GM18868 (cell line): ENCODE measurements around the gene DPF3.

Experiments
- ATAC-seq: cut with Tn5 transposase; IDR thresholded peaks from one replicate; pipeline ENCODE4 v1.9.1; 2021; ENCODE audit warnings: mild to moderate bottlenecking, moderate library complexity; ENCODE audit not compliant: unreplicated experiment

DPF3 gene

DNA sequence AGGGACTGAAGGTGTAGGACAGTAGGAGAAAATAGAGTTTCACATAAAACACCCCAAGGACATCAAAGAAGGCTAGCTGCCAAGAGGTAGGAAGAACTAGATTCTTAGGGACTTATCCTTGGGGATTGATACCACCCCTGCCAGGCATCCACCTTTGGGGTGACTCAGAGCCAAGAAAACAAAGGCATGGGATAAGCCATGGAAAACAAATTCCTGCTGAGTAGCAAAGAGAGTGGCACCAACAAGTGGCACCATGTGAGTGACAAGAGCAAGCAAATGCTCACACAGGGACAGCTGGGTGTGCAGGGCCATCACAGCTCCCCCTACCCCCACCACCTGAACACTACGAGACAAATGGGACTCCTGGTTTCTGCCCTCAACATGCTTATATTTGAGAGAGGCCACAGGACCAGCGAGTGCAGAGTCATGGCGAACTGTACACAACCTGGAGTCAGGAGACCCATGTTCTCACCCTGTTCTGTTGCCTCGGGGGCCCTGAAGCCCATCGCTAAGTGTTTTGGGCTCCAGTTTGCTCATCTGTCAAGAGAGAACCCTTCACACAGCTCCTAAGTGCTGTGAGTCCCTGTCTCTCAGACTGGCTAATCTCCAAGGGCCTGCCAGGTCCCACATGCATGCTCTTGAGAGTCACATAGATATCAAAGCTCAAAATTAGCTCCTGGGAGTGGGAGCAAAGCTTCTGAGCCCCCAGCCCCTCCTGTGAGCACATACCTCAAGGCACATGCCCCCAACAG, 91.9 kb downstream of the DPF3 start:
- ATAC-seq = no peak

DNA sequence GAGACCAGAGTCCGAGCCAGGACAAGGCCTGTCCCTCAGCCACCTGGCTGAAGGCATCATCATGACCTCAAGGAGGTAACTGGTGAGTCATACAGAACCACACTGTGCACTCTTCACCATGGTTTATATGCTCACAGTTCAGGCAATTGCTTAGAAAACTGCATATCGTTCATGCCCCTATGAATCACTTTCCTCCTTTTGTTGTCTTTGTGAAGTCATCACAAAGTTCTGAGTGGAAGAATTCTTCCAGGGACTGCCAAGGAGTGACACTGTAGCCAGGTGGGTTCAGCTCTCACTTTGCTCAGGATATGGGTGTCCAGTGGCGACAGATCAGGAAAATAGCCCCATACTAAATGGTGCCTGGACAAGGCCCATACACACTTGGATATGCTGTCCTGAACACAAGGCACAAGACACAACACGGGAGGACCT, 92.5 kb downstream of the DPF3 start:
- ATAC-seq = no peak

DNA sequence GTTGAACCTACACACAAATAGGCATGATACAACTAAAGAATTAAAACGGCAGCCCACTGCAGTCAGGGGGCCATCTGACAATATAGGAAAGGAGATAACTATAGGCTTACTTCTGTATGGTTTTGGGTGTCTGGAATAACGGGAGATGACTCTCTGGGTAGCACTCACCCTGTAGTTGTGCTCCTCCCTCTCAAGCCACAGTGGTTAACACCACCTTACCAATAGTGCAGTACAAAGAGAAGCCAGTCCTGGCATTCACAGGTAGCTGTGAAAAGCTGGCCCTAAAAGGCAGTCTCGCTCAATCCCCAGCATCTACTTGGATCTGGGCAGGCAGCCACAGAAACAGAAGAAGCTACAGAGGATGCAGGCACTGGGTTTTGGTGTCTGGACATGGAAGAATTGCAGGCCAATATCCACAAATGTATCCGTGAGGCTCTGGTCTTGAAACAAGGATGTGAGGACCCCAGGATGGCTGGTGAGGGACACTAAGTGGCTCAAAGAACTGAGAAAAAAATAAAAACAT, 93.0 kb downstream of the DPF3 start:
- no peak for ATAC-seq

DNA sequence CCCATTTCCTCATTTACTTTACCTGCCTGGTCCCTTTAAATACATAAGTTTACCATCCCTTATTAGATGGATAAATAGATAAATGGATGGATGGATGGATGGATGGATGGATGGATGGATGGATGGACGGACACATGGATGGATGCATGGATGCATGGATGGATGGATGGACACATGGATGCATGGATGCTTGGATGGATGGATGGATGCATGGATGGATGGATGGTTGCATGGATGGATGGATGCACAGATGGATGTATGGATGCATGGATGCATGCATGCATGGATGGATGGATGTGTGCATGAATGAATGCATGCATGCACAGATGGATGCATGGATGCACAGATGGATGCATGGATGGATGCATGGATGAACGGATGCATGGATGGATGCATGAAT, 93.6 kb downstream of the DPF3 start:
- ATAC-seq = no peak

DNA sequence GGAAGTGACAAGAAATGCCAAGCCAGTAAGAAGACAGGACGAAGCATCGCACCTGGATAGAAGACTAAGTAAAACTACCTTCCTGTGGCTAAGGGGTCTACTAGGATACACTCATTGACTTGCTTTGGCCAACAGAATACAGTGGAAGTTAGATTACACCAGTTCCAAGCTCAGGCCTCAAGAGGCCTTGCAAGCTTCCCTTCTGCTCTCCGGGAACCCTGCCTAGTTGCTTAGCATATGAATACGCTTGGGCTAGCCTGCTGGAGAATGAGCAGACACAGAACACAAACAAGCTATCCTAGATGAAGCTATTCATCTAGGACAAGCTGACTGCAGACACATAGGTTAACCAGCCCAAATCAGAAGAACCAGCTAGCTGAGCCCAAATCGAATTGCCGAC, 97.0 kb downstream of the DPF3 start:
- no peak for ATAC-seq

DNA sequence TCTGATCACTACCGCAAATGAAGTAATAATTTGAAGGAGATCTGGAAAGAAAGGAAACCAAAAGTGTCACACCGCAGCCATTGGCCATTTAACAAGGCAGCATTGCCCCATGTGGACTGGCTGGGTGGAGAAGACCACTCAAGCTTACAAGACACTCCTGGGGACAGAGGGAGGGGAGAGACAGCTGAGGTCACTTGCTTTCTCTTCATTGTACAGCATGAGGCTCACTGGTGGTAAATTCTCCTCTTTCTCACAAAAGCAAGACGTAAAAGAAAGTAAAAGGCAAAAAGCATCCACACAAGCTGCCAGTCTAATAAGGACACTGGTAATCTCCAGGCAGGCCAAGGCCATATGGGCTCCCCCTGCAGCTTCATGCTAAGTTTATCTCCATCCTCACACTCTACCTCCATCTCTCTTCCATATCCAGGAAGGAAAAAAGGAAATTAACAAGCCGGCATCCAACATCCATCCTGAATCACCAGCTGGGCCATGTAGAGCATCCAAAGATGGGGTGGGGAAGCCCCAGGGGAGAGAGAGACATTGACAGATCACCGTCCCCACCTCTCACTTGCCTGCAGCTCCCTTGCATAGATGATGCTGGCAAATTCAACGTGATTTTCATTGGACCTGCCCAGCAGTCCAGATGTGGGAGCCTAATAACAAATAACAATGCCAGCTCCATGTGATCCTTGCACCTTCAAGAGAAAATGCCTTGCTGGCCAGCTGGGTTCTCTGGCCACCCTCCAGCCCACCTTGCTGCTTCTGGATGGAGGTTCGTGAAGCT, 100.6 kb downstream of the DPF3 start:
- ATAC-seq = no peak

DNA sequence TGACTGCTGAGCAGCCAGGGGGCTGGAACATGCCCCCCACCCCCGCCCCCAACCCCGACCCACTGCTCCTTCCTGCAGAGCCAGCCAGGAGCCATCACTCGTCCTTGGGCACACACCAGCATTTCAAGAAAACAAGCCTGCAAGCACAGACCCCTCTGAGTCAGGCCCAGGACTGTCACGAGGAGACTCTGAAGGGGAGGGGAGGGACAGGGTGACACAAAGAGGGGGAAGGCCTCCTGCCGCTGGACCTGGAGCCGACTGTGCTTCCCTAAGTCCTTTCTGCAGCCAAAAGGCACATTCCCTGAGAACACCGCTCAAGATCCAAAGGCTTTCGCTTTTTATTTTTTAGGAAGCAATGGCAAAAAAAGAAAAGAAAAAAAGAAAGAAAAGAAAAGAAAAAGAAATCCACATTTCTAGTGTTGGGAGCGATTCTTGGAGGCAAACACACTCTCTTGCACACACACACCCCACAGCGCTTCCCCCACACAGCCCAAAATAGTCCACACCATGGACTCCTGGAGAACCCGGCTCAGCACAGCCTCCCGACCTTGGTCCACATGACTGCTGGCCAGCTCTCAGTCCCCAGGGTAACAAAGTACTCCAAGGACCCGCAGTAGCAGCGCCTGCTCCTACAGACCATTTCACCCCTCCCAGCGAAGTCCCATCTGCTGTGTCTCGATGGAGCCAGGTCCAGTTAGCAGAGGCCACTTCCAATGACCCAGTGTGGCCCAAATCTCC, 101.7 kb downstream of the DPF3 start:
- ATAC-seq = no peak

DNA sequence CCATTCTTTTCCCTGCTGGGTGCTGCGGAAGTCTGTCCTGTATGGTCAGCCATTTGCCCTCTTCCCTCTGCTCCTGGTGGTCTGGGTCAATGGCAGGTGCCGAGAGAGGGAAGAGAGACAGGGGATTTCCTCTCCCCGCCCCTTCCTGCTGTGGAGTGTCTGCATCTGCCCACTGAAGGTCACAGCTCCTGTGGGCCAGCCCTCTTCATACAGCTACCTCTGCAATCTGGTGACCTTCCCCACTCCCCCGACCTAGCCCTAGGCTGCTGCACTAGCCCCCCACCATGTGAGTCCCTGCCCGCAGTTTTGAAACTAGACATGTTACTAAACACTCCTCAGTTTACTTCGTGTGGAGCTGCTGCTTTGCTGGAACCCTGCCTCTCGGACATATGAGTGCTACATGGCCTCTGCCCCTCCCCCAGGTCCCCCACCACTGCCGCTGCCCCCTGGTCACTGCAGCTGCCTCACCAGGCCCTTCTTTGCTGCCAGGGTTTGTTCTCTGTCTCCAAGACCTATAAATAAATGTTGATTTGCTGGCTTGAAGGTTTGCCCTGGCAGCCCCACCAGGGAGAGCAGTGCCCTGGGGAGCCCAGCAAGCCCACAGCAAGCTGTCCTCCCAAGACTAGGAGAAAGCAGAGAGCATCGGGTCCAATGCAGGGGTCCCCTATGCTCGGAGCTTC, 102.9 kb downstream of the DPF3 start:
- ATAC-seq = no peak

DNA sequence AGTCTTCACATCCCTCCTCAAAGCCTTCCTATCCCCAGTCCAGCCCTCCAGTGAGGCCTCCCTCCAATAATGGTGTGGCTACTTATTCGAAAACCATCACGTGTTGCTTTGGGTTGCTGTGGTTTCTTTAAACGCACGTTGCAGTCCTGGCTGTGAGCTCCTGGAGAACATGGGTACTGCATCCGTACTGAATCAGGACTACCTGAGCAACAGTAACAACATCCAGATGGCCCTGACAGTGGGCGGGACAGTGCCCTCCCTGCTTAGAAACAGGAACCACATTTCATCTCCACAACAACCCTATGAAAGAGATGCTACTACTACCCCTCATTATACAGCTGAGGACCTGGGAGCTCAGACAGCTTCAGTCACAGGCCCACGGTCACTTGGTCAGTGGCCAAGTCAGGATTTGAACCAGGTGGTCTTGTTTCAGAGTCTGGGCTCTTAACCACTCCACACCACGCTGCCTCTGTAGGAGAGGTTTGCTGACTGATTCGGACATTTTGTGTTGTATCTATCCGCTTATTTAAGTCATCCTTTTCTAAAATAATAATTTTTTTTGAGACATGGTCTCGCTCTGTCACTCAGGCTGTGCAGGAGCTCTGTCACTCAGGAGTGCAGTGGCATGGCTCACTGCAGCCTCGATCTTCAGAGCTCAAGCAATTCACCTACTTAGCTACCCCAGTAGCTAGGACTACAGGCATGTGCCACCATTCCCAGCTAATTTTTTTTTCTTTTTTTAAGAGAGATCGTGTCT, 104.8 kb downstream of the DPF3 start:
- ATAC-seq = no peak

DNA sequence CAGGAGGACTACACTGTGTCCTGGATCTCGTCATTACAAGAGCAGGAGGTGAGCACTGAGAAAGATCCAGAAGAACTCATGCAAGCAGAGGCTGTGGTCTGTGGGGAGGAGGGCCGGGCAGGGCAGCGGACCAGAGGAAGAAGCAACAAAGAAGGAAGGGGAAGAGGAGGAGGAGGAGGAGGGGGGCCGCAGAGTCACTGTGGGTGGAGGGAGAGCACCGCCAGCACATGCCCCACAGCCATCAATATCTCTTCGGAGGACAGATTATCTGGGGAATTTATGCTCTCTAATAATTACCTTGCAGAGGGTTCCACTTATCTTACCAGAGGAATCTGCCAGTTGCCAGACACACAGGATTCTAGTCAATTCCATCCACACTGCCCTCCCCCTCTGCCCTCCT, 105.6 kb downstream of the DPF3 start:
- ATAC-seq = no peak

DNA sequence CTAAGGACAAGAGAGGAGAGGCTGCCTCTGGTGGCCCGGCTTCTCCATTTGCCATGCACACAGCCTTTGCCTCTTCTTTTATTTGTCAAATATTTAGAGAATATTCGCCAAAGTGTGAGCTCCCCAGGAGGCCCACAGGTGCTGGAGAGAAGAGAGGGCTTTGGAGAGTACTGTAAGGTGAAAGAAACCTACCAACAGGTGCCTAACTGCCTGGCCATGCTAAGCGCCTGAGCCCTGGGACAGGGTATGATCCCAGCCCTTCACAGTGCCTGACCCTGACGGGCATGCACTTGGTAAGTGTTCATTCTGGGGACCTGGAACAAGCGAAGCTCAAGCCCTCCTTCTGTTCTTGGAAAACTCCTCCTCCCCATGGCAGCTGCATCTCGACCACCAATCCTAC, 106.1 kb downstream of the DPF3 start:
- no peak for ATAC-seq

DNA sequence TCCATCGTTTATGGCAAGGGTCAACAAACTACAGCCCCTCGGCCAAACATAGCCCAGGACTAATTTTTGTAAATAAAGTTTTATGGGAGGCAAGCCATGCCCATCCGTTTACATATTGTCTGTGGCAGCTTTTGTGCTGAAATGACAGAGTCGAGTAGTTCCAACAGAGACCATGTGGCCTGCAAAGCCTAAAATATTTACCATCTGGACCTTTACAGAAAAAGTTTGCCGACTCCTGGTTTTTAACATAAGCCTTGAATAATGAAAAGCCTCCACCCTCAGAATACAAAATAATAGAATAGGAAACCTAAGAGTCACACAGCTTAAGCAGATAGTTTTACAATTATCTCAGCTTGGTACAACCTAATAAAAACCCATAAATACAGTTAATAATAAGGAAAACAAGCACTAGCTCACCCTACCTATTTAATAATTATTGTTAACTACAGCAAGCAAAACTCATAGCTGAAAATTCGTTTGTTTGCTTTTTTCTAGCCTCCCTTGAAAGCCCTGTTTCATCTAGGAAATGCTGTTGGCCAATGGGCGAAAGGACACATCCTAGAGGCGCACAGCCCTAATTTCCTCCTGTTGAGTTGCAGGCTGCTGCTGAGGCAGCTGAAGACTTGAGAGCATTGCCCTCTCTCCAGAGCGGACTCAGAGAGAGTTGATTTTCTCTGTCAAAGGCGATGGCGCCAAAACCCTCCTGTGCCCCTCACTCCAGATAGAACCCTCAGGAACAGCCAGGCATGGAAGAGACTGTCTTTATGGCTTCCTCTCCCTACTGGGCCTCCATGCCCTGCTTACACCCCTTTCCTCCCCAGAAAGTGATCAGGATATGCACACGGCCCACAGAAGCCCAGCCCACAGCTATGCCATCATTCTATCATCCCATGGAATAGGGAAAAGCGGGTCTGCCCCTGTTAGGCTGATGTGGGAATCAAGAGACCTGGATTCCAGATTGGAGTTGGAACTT, 107.2 kb downstream of the DPF3 start:
- ATAC-seq = no peak

DNA sequence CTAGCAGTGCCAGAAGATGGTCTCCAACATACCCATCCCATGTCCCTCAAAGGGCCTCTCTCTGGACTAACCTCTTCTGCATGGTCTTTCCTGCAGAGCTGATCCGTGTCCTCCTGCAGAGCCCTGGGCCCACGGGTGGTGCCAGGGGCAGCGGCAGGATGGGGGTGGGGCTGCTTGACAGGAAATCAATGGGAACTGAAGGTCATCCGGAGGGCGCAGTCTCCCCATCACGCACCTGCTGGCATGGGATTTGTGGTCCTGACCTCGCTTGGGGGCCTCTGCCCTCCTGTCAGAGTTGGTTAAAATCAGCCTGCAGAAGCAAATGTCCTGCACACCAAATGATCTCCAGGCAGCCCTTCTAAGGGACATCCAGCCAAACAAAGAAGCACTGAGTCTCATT, 110.2 kb downstream of the DPF3 start:
- ATAC-seq = no peak

DNA sequence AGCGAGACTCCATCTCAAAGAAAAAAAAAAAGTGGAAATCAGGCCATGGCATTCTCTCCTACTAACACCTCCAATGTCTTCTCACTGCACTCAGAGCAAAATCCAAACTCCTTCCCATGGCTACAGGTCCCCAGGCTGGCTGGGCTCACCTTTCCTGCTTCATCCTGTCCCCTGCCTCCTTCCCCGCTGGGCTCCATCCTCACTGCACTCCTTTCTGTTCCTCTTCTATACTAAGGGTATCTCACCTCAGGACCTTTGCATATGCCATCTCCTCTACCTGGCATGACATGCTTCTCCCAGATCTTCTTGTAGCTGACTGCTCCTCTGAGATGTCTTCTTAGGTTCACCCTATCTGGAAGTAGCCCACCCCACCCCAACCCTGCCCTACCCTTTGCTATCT, 111.1 kb downstream of the DPF3 start:
- ATAC-seq = no peak

DNA sequence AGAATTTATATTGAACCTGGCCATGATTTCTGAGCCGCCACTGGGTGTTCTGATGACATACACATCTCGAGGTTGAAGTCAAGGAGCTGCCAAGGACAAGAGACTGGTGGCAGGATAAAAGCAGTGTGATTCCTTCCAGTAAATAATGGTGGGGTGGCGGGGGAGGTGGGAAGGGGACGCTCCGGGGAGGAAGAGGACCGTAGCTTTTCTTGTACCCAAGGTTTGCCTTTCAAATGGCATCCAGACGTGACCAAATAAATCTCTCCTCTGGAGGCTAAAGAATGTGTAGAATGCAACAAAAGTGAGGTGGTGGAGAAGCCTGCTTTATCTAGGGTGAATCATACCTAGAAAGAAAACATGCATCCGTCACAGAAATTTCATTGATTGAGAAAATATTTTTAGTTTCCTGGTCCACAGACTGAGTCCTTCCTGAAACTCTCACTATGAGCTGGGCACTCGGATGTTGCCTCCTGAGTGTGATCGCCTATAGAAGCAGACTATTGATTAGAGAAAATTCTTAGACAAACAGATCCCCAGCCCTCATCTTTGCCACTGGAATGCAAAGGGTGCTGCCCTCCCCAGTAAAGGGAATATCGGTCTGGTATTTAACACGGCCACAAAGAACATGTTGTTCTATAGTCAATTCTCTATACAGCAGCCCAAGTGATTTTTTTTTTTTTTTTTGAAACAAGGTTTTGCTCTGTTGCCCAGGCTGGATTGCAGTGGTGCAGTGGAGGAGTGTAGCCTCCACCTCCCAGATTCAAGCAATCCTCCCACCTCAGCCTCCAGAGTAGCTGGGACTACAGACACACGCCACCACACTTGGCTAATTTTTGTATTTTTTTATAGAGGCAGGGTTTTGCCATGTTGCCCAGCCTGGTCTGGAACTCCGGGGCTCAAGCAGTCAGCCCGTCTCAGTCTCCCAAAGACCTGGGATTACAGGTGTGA, 112.1 kb downstream of the DPF3 start:
- no peak for ATAC-seq

DNA sequence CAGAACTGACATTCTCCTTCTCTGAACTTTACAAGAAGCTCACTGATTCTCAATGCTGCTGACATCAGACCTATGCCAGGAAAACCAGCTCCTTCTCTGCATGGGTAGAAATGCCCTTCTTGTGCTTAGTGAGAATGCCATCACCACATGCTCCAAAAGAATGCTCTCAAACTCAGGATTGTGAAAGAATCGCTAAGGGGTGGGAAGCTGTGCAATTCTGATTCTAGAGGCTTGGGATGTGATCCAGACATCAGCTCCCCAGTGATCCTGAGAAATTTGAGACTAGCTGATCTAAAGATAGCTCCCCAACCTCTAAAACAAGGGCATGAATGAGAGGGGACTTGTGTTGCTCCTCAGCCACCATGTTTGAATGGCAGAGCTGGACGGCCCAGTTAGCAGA, 113.2 kb downstream of the DPF3 start:
- no peak for ATAC-seq

DNA sequence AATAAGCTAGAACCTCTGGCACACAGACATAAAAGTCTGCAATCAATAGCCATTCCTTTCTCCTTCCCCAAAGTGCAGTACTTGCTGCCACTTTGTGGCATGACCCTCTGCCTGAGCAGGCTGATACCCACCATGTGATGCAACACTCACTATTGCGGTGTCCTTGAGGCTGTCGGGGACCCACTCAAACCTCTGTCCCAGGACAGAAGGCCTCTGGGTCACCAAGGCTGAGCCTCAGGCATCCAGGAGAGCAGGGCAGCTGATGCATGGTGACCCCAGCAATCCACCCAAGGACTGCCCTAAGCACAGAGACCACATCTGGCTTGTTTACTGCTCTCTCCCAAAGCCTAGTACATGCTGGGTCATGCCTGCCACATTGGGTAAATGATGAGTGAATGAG, 114.2 kb downstream of the DPF3 start:
- no peak for ATAC-seq

DNA sequence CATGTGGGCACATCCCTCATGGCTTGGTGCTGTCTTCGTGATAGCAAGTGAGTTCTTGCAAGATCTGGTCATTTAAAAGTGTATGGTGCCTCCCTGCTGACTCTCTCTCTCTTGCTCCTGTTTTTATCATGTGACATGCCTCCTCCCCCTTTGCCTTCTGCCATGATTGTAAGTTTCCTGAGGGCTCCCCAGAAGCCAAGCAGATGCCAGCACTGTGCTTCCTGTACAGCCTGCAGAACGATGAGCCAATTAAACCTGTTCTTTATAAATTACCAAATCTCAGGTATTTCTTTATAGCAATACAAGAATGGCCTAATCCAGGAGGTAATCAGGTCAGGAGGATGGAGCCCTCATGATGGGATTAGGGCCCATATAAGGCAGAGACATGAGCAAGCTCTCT, 116.3 kb downstream of the DPF3 start:
- ATAC-seq = no peak
